ENCODE data around the gene C18orf32.
"Not testable (repeated sequence)": the region's sequence is repeated elsewhere in the genome, so short reads cannot be mapped to it uniquely, and the experiment has no call there.

C18orf32 gene

DNA sequence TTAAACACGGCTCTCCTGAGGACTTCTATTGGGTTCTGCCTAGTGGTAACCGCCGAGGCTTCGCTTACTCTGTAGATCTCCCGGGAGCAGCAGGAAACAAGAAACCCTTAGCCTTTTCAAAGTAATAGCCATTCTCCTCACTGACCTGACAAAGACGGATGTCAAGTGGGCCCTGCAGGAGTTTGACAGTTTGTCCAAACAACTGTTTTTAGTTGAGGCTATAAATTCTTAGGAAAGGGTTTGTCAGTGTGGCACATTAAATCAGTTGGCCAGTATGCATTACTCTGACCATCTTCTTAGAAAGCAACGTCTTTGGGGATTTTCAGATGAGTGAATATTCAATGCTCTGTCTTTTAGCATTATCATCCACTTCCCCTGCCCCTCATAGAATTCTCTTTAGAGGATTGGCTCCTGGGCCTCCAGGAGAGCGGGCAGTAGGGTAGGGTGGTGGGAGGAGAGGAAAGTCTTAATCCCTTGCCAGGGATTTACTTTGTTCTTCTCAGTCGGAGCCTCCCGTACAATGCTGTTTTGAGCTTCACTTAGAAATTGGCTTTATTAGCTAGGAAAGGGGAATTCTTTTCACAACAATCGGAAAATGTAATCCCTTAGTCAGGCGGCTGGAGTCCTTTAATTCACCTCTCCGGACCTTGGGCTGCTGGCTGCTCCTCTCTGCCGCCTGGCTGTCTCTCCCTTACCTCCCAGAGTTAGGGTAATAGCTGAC is 13.3 kb upstream of the C18orf32 start:
- DNase-seq (ENCODE audit: low read depth in 2 of 2) = no peak

GRCh38 chr18:49499046-49499637 is 12.1 kb upstream of the C18orf32 start:
- no peak for DNase-seq (ENCODE audit: low read depth in 2 of 2)

DNA sequence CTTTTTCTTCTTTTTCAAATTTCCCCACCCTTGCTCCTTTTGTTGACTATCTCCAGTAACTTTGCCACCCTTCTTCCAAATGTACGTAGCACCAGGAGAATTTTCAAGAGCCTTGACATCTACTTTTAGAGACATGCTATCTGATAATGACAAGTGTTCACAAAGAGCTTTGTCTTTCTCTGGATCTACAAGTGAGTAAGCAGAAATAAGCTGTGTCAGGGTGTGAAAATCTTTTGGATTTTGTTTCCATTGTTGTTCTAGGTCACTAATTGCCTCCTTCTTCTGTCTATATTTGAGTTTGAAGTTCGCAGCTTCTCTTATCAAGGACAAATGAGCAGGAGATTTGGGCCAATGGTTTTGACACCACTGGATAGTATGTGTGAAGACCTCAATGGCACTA is 8.4 kb upstream of the C18orf32 start:
- no peak for DNase-seq (ENCODE audit: low read depth in 2 of 2)

- no peak for DNase-seq (ENCODE audit: low read depth in 2 of 2)
These were observed 8.0 kb upstream of the C18orf32 start for GRCh38 chr18:49495076-49495475.

DNA sequence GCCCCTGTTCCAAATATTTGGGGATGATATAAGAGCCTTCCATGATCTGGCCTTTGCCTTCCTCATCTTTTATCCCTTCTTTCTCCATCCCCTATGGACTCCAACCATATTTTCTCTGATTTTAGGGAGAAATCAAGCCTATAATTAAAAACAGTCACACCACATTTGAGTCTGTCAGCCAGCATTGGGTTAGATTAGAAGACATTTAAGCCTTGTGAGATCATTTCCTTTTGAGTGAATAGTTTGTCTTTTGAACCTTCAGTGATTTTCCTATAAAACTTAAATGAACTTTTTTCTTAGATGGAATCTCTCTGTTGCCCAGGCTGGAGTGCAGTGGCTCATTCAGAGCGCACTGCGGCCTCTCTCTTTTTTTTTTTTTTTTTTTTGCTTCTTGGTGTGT is 7.6 kb upstream of the C18orf32 start:
- DNase-seq (ENCODE audit: low read depth in 2 of 2) = no peak

DNA sequence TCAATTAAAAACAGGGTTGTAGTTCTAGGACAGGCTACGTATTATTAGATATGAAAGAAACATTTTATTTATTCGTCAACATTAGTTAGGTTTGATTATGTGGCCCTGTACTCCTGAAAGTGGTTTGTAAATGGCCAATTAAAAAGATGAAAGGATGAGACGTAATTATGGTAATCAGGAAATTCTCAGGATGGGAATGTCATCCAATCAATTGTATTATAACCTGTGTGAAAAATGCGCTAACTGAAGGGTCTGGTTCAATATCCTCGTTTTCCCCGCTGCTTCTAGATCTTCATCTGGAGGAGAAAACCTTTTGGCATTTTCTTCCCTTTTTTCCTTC is 5.6 kb upstream of the C18orf32 start:
- no peak for DNase-seq (ENCODE audit: low read depth in 2 of 2)

- DNase-seq (ENCODE audit: low read depth in 2 of 2) = peak; percentile 57 to 82
These were observed 5.0 kb upstream of the C18orf32 start, which contains the start of gene RPL17 for GRCh38 chr18:49491857-49492693. RPL17 (minus strand) TSS chr18:49492465.

DNA sequence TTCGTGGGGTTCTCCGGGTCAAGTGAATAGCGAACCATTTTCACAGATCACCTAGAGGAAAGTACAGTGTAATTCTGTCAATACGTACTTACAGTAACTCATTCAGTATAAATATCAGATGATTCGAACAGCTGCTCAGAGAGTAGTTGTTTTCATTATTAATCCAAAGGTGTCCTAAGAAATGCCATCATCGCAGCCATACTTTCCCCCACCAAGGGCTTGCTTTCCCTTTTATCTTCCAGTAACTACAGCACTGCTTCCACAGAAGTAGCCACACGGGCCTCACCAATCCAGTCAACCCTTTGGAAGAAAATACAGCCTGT is 4.5 kb upstream of the C18orf32 start:
- DNase-seq (ENCODE audit: low read depth in 2 of 2) = no peak

DNA sequence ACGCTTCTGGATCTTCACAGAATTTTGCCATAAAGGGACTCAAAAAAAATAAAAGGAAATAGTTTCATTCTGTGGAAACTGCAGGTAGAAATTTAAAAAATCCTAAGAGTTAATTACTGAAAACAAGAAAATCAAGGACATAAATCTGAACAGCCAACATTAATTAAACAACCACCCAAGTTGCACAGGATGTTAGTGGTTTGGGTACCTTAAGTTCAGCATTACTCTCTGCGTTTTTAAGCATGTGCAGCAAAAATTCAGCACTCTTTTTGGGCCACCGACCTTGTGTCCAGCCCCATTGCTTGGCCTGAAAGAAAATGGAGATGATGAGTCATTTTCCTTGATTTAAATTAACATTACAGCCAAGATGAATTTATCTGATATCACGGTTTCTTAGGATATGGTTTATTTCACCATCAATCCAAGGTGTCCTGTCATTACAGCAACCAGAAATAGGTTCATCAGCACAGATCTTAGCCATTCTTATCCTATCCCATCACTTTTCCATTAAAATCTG is 3.3 kb upstream of the C18orf32 start:
- no peak for DNase-seq (ENCODE audit: low read depth in 2 of 2)

DNA sequence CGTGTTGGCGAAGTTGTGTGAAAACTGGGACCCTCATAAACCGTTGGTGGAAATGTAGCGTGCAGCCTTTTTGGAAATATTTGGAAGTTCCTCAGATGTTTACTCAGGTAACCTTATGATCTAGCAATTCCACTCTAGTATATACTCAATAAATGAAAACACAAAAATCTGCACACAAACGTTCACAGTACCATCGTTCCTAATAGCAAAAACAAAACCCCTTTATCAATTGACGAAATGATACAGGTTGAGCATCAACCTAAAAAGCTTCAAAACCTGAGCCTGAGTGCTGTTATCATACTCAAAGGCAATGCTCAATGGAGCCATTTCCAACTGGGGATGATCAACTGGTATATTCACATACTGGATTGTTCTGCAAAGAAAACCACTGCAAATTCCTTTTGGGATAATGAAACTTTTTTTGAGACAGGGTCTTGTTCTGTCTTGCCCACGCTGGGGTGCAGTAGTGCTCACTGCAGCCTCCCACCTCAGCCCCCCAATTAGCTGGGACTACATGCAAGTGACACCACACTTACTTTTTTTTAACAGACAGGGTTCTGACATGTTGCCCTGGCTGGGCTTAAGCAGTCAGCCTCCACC is 777 bp upstream of the C18orf32 start:
- DNase-seq (ENCODE audit: low read depth in 2 of 2) = no peak

- DNase-seq (ENCODE audit: low read depth in 2 of 2) = no peak
These were observed 455 bp downstream of the C18orf32 start for GRCh38 chr18:49486606-49486952.

DNA sequence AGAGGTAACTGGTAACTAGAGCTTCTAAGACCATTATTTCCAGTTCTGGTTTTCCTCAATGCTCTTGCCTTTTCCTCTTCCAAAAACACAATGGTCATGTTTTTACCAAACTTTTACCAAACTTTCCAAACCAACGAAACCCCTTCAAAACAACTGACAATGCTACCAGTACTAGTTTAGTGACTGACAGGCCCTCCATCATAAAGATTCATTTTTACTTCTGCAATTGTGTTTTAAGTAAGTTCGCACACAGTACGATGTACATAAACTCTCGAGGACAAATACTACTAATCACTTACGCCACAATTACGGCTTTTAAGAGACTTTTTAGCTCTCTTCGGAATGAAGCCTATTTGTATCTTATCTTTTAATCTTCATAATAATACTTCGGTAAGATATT is 900 bp downstream of the C18orf32 start:
- no peak for DNase-seq (ENCODE audit: low read depth in 2 of 2)

- DNase-seq (ENCODE audit: low read depth in 2 of 2) = no peak
These were observed 3.8 kb downstream of the C18orf32 start for GRCh38 chr18:49483198-49483597.

- DNase-seq (ENCODE audit: low read depth in 2 of 2) = no peak
These were observed 5.1 kb downstream of the C18orf32 start for GRCh38 chr18:49481907-49482306.

- no peak for DNase-seq (ENCODE audit: low read depth in 2 of 2)
These were observed 5.7 kb downstream of the C18orf32 start for GRCh38 chr18:49481317-49481716.

DNA sequence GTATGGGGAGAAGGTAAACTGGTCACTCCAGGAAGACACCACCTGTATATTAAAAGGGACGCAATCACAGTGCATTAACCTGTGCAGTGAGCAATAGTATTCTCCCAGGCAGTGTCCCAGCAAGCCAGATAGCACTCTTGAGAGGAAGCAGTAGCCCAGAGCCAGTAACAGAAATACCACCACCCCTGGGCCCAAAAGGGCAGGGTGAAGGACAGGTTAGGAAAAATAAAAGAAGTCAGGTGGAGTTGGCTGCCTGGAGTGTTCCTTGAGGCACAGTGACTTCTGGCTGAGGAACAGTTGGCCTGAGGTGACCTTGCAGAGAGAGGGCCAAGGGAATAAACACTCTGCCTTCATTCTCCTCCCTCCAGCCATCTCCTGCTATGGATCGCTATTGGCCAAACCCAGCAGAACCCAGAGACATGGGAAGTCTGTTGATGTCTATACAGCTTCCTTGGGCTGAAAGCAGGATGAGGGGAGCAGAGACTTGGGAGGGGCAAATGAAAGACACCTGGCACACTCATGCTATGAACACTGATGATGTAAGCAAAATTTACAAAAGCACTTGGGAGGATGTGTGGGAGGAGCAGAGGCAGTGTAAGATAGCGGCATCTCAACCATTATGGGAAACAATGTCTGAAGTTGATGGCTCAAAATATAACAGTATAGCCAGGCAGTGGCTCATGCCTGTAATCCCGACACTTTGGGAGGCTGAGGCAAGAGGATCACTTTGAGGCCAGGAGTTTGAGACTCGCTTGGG is 7.5 kb downstream of the C18orf32 start:
- no peak for DNase-seq (ENCODE audit: low read depth in 2 of 2)

GRCh38 chr18:49476664-49477411 is 10.2 kb downstream of the C18orf32 start:
- DNase-seq (ENCODE audit: low read depth in 2 of 2) = no peak

GRCh38 chr18:49474935-49475334 is 12.1 kb downstream of the C18orf32 start:
- DNase-seq (ENCODE audit: low read depth in 2 of 2) = not testable (repeated sequence)

DNA sequence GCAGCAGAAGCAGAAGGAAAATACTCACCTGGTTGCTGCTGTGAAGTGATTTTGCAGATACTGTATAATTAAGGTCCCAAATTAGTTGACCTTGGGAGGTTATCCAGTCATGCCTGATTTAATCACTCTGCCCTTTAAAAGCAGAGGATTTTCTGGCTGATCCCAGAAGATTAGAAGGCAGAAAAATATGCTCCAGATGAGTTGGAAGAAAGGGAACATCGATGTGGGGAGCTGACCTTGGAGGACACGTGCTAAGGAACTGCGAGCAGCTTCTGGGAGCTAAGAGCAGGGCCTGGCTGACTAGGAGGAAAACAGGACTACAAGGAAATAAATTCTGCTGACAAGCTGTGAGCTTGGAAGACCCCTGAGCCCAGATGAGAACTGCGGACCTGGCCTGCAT is 13.3 kb downstream of the C18orf32 start:
- no peak for DNase-seq (ENCODE audit: low read depth in 2 of 2)

GRCh38 chr18:49472459-49472858 is 14.6 kb downstream of the C18orf32 start:
- DNase-seq (ENCODE audit: low read depth in 2 of 2) = no peak

DNA sequence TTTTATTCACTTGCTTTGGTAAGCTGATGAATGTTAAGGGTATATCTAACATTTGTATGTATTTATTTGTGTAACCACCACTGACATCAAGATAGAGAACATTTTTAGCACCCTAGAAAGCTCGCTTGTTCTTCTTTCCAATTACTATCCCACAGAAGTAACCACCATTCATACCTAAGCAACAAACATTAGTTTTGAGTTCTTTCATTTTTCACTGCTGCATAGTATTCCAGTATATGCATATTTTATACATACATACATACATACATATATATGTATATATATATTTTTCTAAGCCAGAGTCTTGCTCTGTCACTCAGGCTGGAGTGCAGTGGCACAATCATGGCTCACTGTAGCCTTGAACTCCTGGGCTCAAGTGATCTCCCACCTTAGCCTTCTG is 15.5 kb downstream of the C18orf32 start:
- DNase-seq (ENCODE audit: low read depth in 2 of 2) = no peak

Measured in stimulated activated CD4-positive, alpha-beta T cell treated with anti-CD3 and anti-CD28 coated beads, Interleukin-1b, Interleukin-23, amount 100 ng/mL, for 4 hours (primary cell).